Peyer's patch (tissue), 4 donors: ENCODE measurements around the gene DISP3.

Source experiments
- CTCF ChIP-seq, 6 experiments: fragments of 450-650 bp in 4 of 6; fragments of 200-600 bp in 2 of 6; sonication (generic) in 1 of 6; IDR thresholded peaks; one replicate each; pipeline ENCODE4 v1.5.1; 2017 to 2019; ENCODE audit warnings: antibody characterized with exemption in 6 of 6, mild to moderate bottlenecking in 3 of 6, moderate library complexity in 1 of 6
- POLR2A ChIP-seq, 2 donors: fragments of 450-650 bp; IDR thresholded peaks; one replicate each; pipeline ENCODE4 v1.5.1; 2017; ENCODE audit warnings: antibody characterized with exemption in 2 of 2, mild to moderate bottlenecking in 2 of 2, moderate library complexity in 2 of 2

- no peak for TF ChIP-seq CTCF (IDR thresholded peaks at IDR 0.05)
- TF ChIP-seq POLR2A (IDR thresholded peaks at IDR 0.05): no peak
Measured at GRCh38 chr1:11581445-11581991, 102.6 kb downstream of the DISP3 start.
